ENCODE data around the gene CPNE5. TPM values are rescaled to one million over a fixed set of nuclear protein-coding genes. Genes with fewer than 3 reads are reported as not detected.

CPNE5 gene
- total RNA-seq, 2 experiments from 2014 or later, result 0.69 to 1.2 TPM

- CTCF ChIA-PET, result no interaction called here
- no peak for ATAC-seq
- intact Hi-C loops (cut with micrococcal nuclease), result no loop called here
Observed at GRCh38 chr6:36699348-36699747, 139.9 kb downstream of the CPNE5 start.

GRCh38 chr6:36698871-36699271 lies 140.4 kb downstream of the CPNE5 start:
- Mint-ChIP-seq H3K36me3 (ENCODE audit: low read depth) (no peaks in the 10 kb centered on the region), H3K4me1 (ENCODE audit: low read depth) (peaks cover 9% of the 10 kb centered on the region), H3K27me3 (no peaks in the 10 kb centered on the region), H3K9me3 (no peaks in the 10 kb centered on the region), H3K4me3 (no peak overlapping the region), H3K27ac (no peak overlapping the region)
- intact Hi-C loops (cut with micrococcal nuclease), result no loop called here
- DNase-seq, result no peak
- ChIA-PET CTCF (no interaction called here), POLR2A (no interaction called here)
- ATAC-seq, result no peak
- TF ChIP-seq CTCF (IDR thresholded peaks at IDR 0.05), result no peak

More at GRCh38 chr6:36699348-36699747, 139.9 kb downstream of the CPNE5 start:
- no peak for TF ChIP-seq CTCF (IDR thresholded peaks at IDR 0.05)
- POLR2A ChIA-PET, result no interaction called here
- Mint-ChIP-seq H3K9me3 (no peaks in the 10 kb centered on the region), H3K4me1 (ENCODE audit: low read depth) (peaks cover 9% of the 10 kb centered on the region), H3K4me3 (no peak overlapping the region), H3K27me3 (no peaks in the 10 kb centered on the region), H3K36me3 (ENCODE audit: low read depth) (no peaks in the 10 kb centered on the region), H3K27ac (no peak overlapping the region)
- no peak for DNase-seq

GRCh38 chr6:36698196-36698595 lies 141.0 kb downstream of the CPNE5 start:
- ATAC-seq (no peak), DNase-seq (no peak)
- Mint-ChIP-seq H3K4me1 (ENCODE audit: low read depth) (peaks cover 10% of the 10 kb centered on the region), H3K4me3 (no peak overlapping the region), H3K27me3 (no peaks in the 10 kb centered on the region), H3K36me3 (ENCODE audit: low read depth) (no peaks in the 10 kb centered on the region), H3K9me3 (no peaks in the 10 kb centered on the region), H3K27ac (no peak overlapping the region)
- ChIA-PET CTCF (no interaction called here), POLR2A (interaction anchor here (1.0 kb wide), 1 partner anchor 280 kb away, joined by 3 read pairs; no protein-coding TSS in a partner anchor)
- intact Hi-C loops (cut with micrococcal nuclease), result no loop called here
- no peak for TF ChIP-seq CTCF (IDR thresholded peaks at IDR 0.05)

- ATAC-seq (no peak), DNase-seq (no peak)
- CTCF ChIA-PET, result interaction anchor here (1.1 to 1.4 kb wide), 3 partner anchors 27 to 75 kb away, joined by 3 to 5 read pairs (median 3); no protein-coding TSS in a partner anchor
- POLR2A ChIA-PET, result interaction anchor here (1.0 kb wide), 1 partner anchor 281 kb away, joined by 3 read pairs; no protein-coding TSS in a partner anchor
- Mint-ChIP-seq H3K4me1 (ENCODE audit: low read depth) (peaks cover 13% of the 10 kb centered on the region), H3K4me3 (no peak within 1 kb of the TSS), H3K27ac (no peak within 1 kb of the TSS), H3K27me3 (no peaks in the 10 kb centered on the region), H3K9me3 (no peaks in the 10 kb centered on the region), H3K36me3 (ENCODE audit: low read depth) (no peaks in the 10 kb centered on the region)
- TF ChIP-seq CTCF (IDR thresholded peaks at IDR 0.05), result no peak
- intact Hi-C loops (cut with micrococcal nuclease), result no loop called here
Observed at GRCh38 chr6:36697481-36697903, 141.8 kb downstream of the CPNE5 start, which contains the start of gene RAB44. RAB44 (plus strand) TSS chr6:36697826; CDS start chr6:36704236, 6,410 bp downstream.

GRCh38 chr6:36695414-36695813 lies 143.8 kb downstream of the CPNE5 start:
- ChIA-PET CTCF (interaction anchor here (0.8 to 1.6 kb wide), 4 partner anchors 9 to 72 kb away, joined by 3 to 5 read pairs (median 4); no protein-coding TSS in a partner anchor), POLR2A (interaction anchor here (0.7 to 0.9 kb wide), 2 partner anchors 13 to 15 kb away, joined by 3 read pairs; no protein-coding TSS in a partner anchor)
- H3K4me3 Mint-ChIP-seq, result no peak overlapping the region
- no peak overlapping the region for H3K27ac Mint-ChIP-seq
- H3K36me3 Mint-ChIP-seq (ENCODE audit: low read depth), result no peaks in the 10 kb centered on the region
- no peaks in the 10 kb centered on the region for H3K9me3 Mint-ChIP-seq
- intact Hi-C loops (cut with micrococcal nuclease), result no loop called here
- peaks cover 22% of the 10 kb centered on the region for H3K4me1 Mint-ChIP-seq (ENCODE audit: low read depth)
- ATAC-seq (peak; percentile 18), DNase-seq (no peak)
- H3K27me3 Mint-ChIP-seq, result no peaks in the 10 kb centered on the region
- TF ChIP-seq CTCF (IDR thresholded peaks at IDR 0.05), result no peak
